ENCODE results near the gene TET3.

- no peak for TF ChIP-seq GATA2 (IDR thresholded peaks at IDR 0.05; ENCODE audit: low read depth, low read length)
- no peak for TF ChIP-seq GATA3 (IDR thresholded peaks at IDR 0.05; ENCODE audit: low read depth, low read length)
Observed at GRCh38 chr2:73952499-73953446, 31.9 kb upstream of the TET3 start.

Measured in SH-SY5Y (cell line).